Uterus (tissue), 4 donors: ENCODE data around the gene SEMA6B. TPM values are rescaled to one million over a fixed set of nuclear protein-coding genes. Genes with fewer than 3 reads are reported as not detected.

ENCODE experiments used
- DNase-seq, 2 donors: peaks; one replicate each; pipeline ENCODE4 v3.0.0-alpha.2; 2019 to 2020
- H3K27ac ChIP-seq, 2 donors: fragments of 200-600 bp; sonication (generic); 1 replicate in 1 of 2; 2 replicates in 1 of 2; pipeline ENCODE4 v1.5.1; 2016 to 2018
- H3K27me3 ChIP-seq, 2 donors: fragments of 200-600 bp; sonication (generic); one replicate each; pipeline ENCODE4 v1.5.1; 2018 to 2019; ENCODE audit warnings: control low read depth in 1 of 2
- H3K36me3 ChIP-seq, 2 donors: fragments of 200-600 bp; sonication (generic); one replicate each; pipeline ENCODE4 v1.5.1; 2019; ENCODE audit warnings: control low read depth in 1 of 2
- H3K4me1 ChIP-seq, 2 donors: fragments of 200-600 bp; sonication (generic); one replicate each; pipeline ENCODE4 v1.5.1; 2018 to 2019; ENCODE audit warnings: control low read depth in 1 of 2
- H3K4me3 ChIP-seq, 2 donors: fragments of 200-600 bp; sonication (generic); 1 replicate in 1 of 2; 2 replicates in 1 of 2; pipeline ENCODE4 v1.5.1; 2018 to 2019; ENCODE audit warnings: mild to moderate bottlenecking in 1 of 2
- H3K9me3 ChIP-seq, 2 donors: fragments of 200-600 bp; sonication (generic); one replicate each; pipeline ENCODE4 v1.5.1; 2019; ENCODE audit warnings: control low read depth in 1 of 2
- CTCF ChIP-seq, 4 experiments: fragments of 200-600 bp in 2 of 4; fragments of 450-650 bp in 2 of 4; sonication (generic) in 2 of 4; IDR thresholded peaks; one replicate each; pipeline ENCODE4 v1.5.1; 2016 to 2019; ENCODE audit warnings: antibody characterized with exemption in 4 of 4, mild to moderate bottlenecking in 2 of 4, moderate library complexity in 1 of 4
- POLR2A ChIP-seq, 2 donors: fragments of 450-650 bp; IDR thresholded peaks; one replicate each; pipeline ENCODE4 v1.6.1; 2016; ENCODE audit warnings: antibody characterized with exemption in 2 of 2, mild to moderate bottlenecking in 1 of 2, moderate library complexity in 1 of 2
- intact Hi-C: fragments of 100-400 bp; cut with DNase I; formaldehyde crosslinking; loops from one replicate; pipeline ENCODE4 v1.15.1; 2023; ENCODE audit warnings: low total_unique reads
- total RNA-seq, 4 donors: library from RNA; depleted of rRNA in 3 of 4; stranded (reverse); fragments of >200 nt in 3 of 4; gene quantifications; one replicate each; pipeline versions ENCODE4 v1.1.0 to v1.2.4, GENCODE V29; 2014 to 2023
- donor health status: DM: yes; HTN: yes; CAD: no.

The SEMA6B gene
- total RNA-seq, 4 donors from 2014 or later: 1.8 to 48.1 (median 5.5) TPM

GRCh38 chr19:4554717-4555116 is 4.8 kb downstream of the SEMA6B start:
- no peak overlapping the region for H3K27ac ChIP-seq
- no peak for DNase-seq
- no peaks in the 10 kb centered on the region for H3K4me1 ChIP-seq
- no peaks in the 10 kb centered on the region for H3K36me3 ChIP-seq
- no peak for TF ChIP-seq POLR2A (IDR thresholded peaks at IDR 0.05)
- TF ChIP-seq CTCF (IDR thresholded peaks at IDR 0.05): no peak
- no peak overlapping the region for H3K4me3 ChIP-seq
- H3K9me3 ChIP-seq: no peaks in the 10 kb centered on the region
- intact Hi-C loops: no loop called here
- no peaks in the 10 kb centered on the region for H3K27me3 ChIP-seq

- no peak overlapping the region for H3K4me3 ChIP-seq
- H3K4me1 ChIP-seq: no peaks in the 10 kb centered on the region
- no peak overlapping the region for H3K27ac ChIP-seq
- intact Hi-C loops: no loop called here
- no peaks in the 10 kb centered on the region for H3K36me3 ChIP-seq
- TF ChIP-seq POLR2A (IDR thresholded peaks at IDR 0.05) (no peak), CTCF (IDR thresholded peaks at IDR 0.05) (no peak)
- H3K27me3 ChIP-seq: no peaks in the 10 kb centered on the region
- no peaks in the 10 kb centered on the region for H3K9me3 ChIP-seq
- no peak for DNase-seq
These were observed 5.7 kb downstream of the SEMA6B start for GRCh38 chr19:4553775-4554174.

- H3K9me3 ChIP-seq: no peaks in the 10 kb centered on the region
- no peak overlapping the region for H3K4me3 ChIP-seq
- no peaks in the 10 kb centered on the region for H3K4me1 ChIP-seq
- no peaks in the 10 kb centered on the region for H3K27me3 ChIP-seq
- DNase-seq: no peak
- no peaks in the 10 kb centered on the region for H3K36me3 ChIP-seq
- H3K27ac ChIP-seq: no peak overlapping the region
- intact Hi-C loops: no loop called here
- TF ChIP-seq CTCF (IDR thresholded peaks at IDR 0.05) (no peak), POLR2A (IDR thresholded peaks at IDR 0.05) (no peak)
These were observed 6.3 kb downstream of the SEMA6B start for GRCh38 chr19:4553092-4553695.

- H3K27ac ChIP-seq: no peak overlapping the region
- TF ChIP-seq POLR2A (IDR thresholded peaks at IDR 0.05) (no peak), CTCF (IDR thresholded peaks at IDR 0.05) (no peak)
- H3K27me3 ChIP-seq: no peaks in the 10 kb centered on the region
- no peaks in the 10 kb centered on the region for H3K9me3 ChIP-seq
- intact Hi-C loops: no loop called here
- no peaks in the 10 kb centered on the region for H3K36me3 ChIP-seq
- DNase-seq: no peak
- no peaks in the 10 kb centered on the region for H3K4me1 ChIP-seq
- no peak overlapping the region for H3K4me3 ChIP-seq
These were observed 7.0 kb downstream of the SEMA6B start for GRCh38 chr19:4552525-4552819.

GRCh38 chr19:4550479-4551050 is 8.9 kb downstream of the SEMA6B start:
- Histone ChIP-seq H3K27ac (no peak overlapping the region), H3K27me3 (no peaks in the 10 kb centered on the region), H3K9me3 (no peaks in the 10 kb centered on the region), H3K36me3 (no peaks in the 10 kb centered on the region), H3K4me1 (no peaks in the 10 kb centered on the region), H3K4me3 (no peak overlapping the region)
- intact Hi-C loops: no loop called here
- TF ChIP-seq CTCF (IDR thresholded peaks at IDR 0.05): no peak
- TF ChIP-seq POLR2A (IDR thresholded peaks at IDR 0.05): no peak
- DNase-seq: no peak
